A549 (cell line): ENCODE measurements around the gene AAK1. TPM values are rescaled to one million over a fixed set of nuclear protein-coding genes. Genes with fewer than 3 reads are reported as not detected.

Source experiments
- ATAC-seq, 2 experiments: fragments of 200-7000 bp in 1 of 2; fragments of >200 bp in 1 of 2; cut with Nextera tagmentation in 1 of 2; cut with Tn5 transposase in 1 of 2; 3 replicates each; pipeline versions ENCODE4 v1.8.0 to v1.9.1; 2018 to 2020; ENCODE audit warnings: mild to moderate bottlenecking in 1 of 2, moderate library complexity in 1 of 2
- CTCF ChIA-PET: fragments of 300-600 bp; sonication (Branson Sonifier 250); formaldehyde crosslinking; extraction: SDS; loops from one replicate; lab custom pipeline; 2021; ENCODE audit warnings: antibody characterized with exemption, inconsistent platforms; lab: Yijun Ruan, JAX
- POLR2A ChIA-PET: fragments of 350-600 bp; formaldehyde crosslinking; extraction: SDS; loops from one replicate; lab custom pipeline; 2021; ENCODE audit warnings: antibody characterized with exemption, inconsistent platforms; lab: Yijun Ruan, JAX
- DNase-seq, 2 experiments: peaks; one replicate each; pipeline versions ENCODE4 v3.0.0 to v3.0.0-alpha.2; 2011 to 2016; ENCODE audit warnings: low read depth in 1 of 2, low spot score in 1 of 2
- FAIRE-seq: peaks from 2 replicates; lab custom pipeline; 2011; peaks lifted over from hg19 to GRCh38; lab: Jason Lieb, UNC
- H3K27ac ChIP-seq, 2 experiments: fragments of >200 bp; sonication (Bioruptor Twin); formaldehyde crosslinking; 3 replicates each; pipeline ENCODE4 v1.5.1; 2016 to 2017
- H3K4me1 ChIP-seq: fragments of >200 bp; sonication (Bioruptor Twin); formaldehyde crosslinking; 3 replicates; pipeline ENCODE4 v1.6.1; 2016
- H3K4me2 ChIP-seq: fragments of >200 bp; sonication (Bioruptor Twin); formaldehyde crosslinking; 3 replicates; pipeline ENCODE4 v1.6.1; 2016
- H3K4me3 ChIP-seq: fragments of >200 bp; sonication (Bioruptor Twin); formaldehyde crosslinking; 3 replicates; pipeline ENCODE4 v1.5.1; 2016
- H3K9me3 ChIP-seq: fragments of >200 bp; sonication (Bioruptor Twin); formaldehyde crosslinking; 3 replicates; pipeline ENCODE4 v1.6.1; 2016
- BCL3 ChIP-seq: fragments of >200 bp; sonication (Bioruptor Twin); formaldehyde crosslinking; IDR thresholded peaks from 3 replicates; pipeline ENCODE4 v1.6.1; 2016
- BHLHE40 ChIP-seq: IDR thresholded peaks from 2 replicates; pipeline ENCODE4 v1.6.1; 2012; ENCODE audit warnings: low read depth, low read length, inconsistent platforms
- CBX2 ChIP-seq: fragments of 200-600 bp; sonication (generic); IDR thresholded peaks from 2 replicates; pipeline ENCODE4 v1.6.1; 2016; ENCODE audit warnings: low read depth, mild to moderate bottlenecking, borderline replicate concordance
- CEBPB ChIP-seq, 2 experiments: fragments of >200 bp in 1 of 2; sonication (Bioruptor Twin) in 1 of 2; formaldehyde crosslinking in 1 of 2; IDR thresholded peaks; 2 replicates each; pipeline ENCODE4 v1.6.1; 2012 to 2016
- CTCF ChIP-seq: fragments of >200 bp; sonication (Bioruptor Twin); formaldehyde crosslinking; IDR thresholded peaks from 3 replicates; pipeline ENCODE4 v1.5.1; 2016
- E2F6 ChIP-seq: IDR thresholded peaks from 2 replicates; pipeline ENCODE4 v1.6.1; 2012; ENCODE audit warnings: low read depth, borderline replicate concordance
- EHMT2 ChIP-seq: fragments of 200-600 bp; sonication (generic); IDR thresholded peaks from 2 replicates; pipeline ENCODE4 v1.6.1; 2016; ENCODE audit warnings: antibody characterized with exemption, low read depth, mild to moderate bottlenecking, moderate library complexity
- EP300 ChIP-seq, 2 experiments: fragments of >200 bp; sonication (Bioruptor Twin); formaldehyde crosslinking; IDR thresholded peaks; 2 replicates in 1 of 2; 3 replicates in 1 of 2; pipeline ENCODE4 v1.6.1; 2016 to 2017
- ESRRA ChIP-seq: fragments of 150-350 bp; IDR thresholded peaks from 2 replicates; pipeline ENCODE4 v1.6.1; 2014; ENCODE audit warnings: mild to moderate bottlenecking, low read length, borderline replicate concordance
- HEYL ChIP-seq: fragments of 250-450 bp; sonication (Bioruptor Pico); IDR thresholded peaks from 2 replicates; pipeline ENCODE4 v1.8.0; 2021; ENCODE audit warnings: mild to moderate bottlenecking, moderate library complexity
- HMGXB4 ChIP-seq: fragments of 250-450 bp; sonication (Bioruptor Pico); IDR thresholded peaks from 2 replicates; pipeline ENCODE4 v1.5.0; 2021; ENCODE audit warnings: mild to moderate bottlenecking, moderate library complexity, borderline replicate concordance
- HOXB5 ChIP-seq: fragments of 250-450 bp; sonication (Bioruptor Pico); IDR thresholded peaks from 2 replicates; pipeline ENCODE4 v1.5.0; 2020; ENCODE audit warnings: mild to moderate bottlenecking, moderate library complexity
- JUN ChIP-seq, 2 experiments: fragments of >200 bp; sonication (Bioruptor Twin); formaldehyde crosslinking; IDR thresholded peaks; 2 replicates in 1 of 2; 3 replicates in 1 of 2; pipeline ENCODE4 v1.6.1; 2016 to 2017
- MAFK ChIP-seq: fragments of 450-650 bp; IDR thresholded peaks from 2 replicates; pipeline ENCODE4 v1.6.1; 2014; ENCODE audit not compliant: partially characterized antibody
- MAZ ChIP-seq: fragments of 150-350 bp; IDR thresholded peaks from 2 replicates; pipeline ENCODE4 v1.6.1; 2014; ENCODE audit warnings: antibody characterized with exemption, low read depth, low read length, borderline replicate concordance
- NFE2L2 ChIP-seq: fragments of 150-350 bp; conservative IDR thresholded peaks from 2 replicates; pipeline ENCODE4 v1.6.1; 2014; ENCODE audit warnings: low read length
- NR3C1 ChIP-seq: fragments of >200 bp; sonication (Bioruptor Twin); formaldehyde crosslinking; IDR thresholded peaks from 3 replicates; pipeline ENCODE4 v1.6.1; 2017
- SMC3 ChIP-seq: fragments of >200 bp; sonication (Bioruptor Twin); formaldehyde crosslinking; IDR thresholded peaks from 3 replicates; pipeline ENCODE4 v1.6.1; 2018; ENCODE audit warnings: inconsistent platforms
- ZFP36 ChIP-seq: fragments of 450-650 bp; IDR thresholded peaks from 2 replicates; pipeline ENCODE4 v1.6.1; 2014; ENCODE audit warnings: borderline replicate concordance; ENCODE audit not compliant: partially characterized antibody
- WGBS: methylation state at CpG from one replicate; pipeline ENCODE4 v1.1.6; 2017; ENCODE audit errors: missing lambda C conversion rate; 5-methylcytosine and 5-hydroxymethylcytosine counted together
- polyA plus RNA-seq, 4 experiments: library from polyadenylated mRNA; depleted of rRNA in 3 of 4; stranded (reverse); fragments of >200 nt; fragmentation: RNase III in 1 of 4; extraction: RNeasy Plus Mini Kit Qiagen cat#74134 plus additional on column Dnase treatment in 1 of 4; gene quantifications; 2 replicates in 3 of 4; 3 replicates in 1 of 4; pipeline ENCODE4 v1.2.3, GENCODE V29; 2011 to 2017

Gene AAK1
- polyA plus RNA-seq, 2 of the 4 experiments (the other 2 are of a cell fraction) = 15.9 to 25.7 TPM

GRCh38 chr2:69615969-69616368 lies 27.6 kb downstream of the AAK1 start:
- Histone ChIP-seq H3K4me2 (no peak overlapping the region), H3K27ac (no peak overlapping the region), H3K4me1 (peaks cover 19% of the 10 kb centered on the region), H3K9me3 (no peaks in the 10 kb centered on the region), H3K4me3 (no peak overlapping the region)
- CTCF ChIA-PET = interaction anchor here (0.8 to 2.7 kb wide), 4 partner anchors 10 to 55 kb away, joined by 3 to 10 read pairs (median 5); no protein-coding TSS in a partner anchor
- POLR2A ChIA-PET = no interaction called here
- no peak for ATAC-seq
- no peak for DNase-seq
- WGBS = 97% methylated on average over 4 of the region's 4 CpGs
- FAIRE-seq = no peak
- TF ChIP-seq HEYL (CRISPR knock-in tag) (no peak), BCL3 (no peak), CBX2 (no peak), EP300 (IDR thresholded peaks at IDR 0.05) (no peak), E2F6 (no peak), MAFK (no peak), BHLHE40 (no peak), MAZ (no peak), ZFP36 (no peak), ESRRA (no peak), NFE2L2 (no peak), CEBPB (IDR thresholded peaks at IDR 0.05) (no peak), HMGXB4 (CRISPR knock-in tag) (no peak)
- TF ChIP-seq, all 56 proteins: peak for 0

GRCh38 chr2:69615078-69615625 lies 28.4 kb downstream of the AAK1 start:
- DNase-seq (no peak), FAIRE-seq (no peak), ATAC-seq (peak in 1 of 2 experiments; percentile 40; a peak in 2 of 6 replicates)
- WGBS = 82% methylated on average over 7 of the region's 7 CpGs
- no peak overlapping the region for H3K27ac ChIP-seq
- H3K4me3 ChIP-seq = no peak overlapping the region
- H3K4me2 ChIP-seq = no peak overlapping the region
- peaks cover 19% of the 10 kb centered on the region for H3K4me1 ChIP-seq
- peaks cover 5% of the 10 kb centered on the region; the same call in 2 of the 3 replicates for H3K9me3 ChIP-seq
- no peak for TF ChIP-seq HOXB5 (CRISPR knock-in tag)
- TF ChIP-seq EHMT2 = 0 out of 2 replicates have a peak, but pooled peaks have one; percentile 17
- no peak for TF ChIP-seq JUN (IDR thresholded peaks at IDR 0.05)
- TF ChIP-seq NR3C1 = no peak
- CTCF ChIA-PET = interaction anchor here (1.6 to 2.7 kb wide), 3 partner anchors 13 to 55 kb away, joined by 5 to 10 read pairs (median 5); no protein-coding TSS in a partner anchor
- POLR2A ChIA-PET = no interaction called here

GRCh38 chr2:69612707-69613106 lies 30.8 kb downstream of the AAK1 start:
- no peak for ATAC-seq
- CTCF ChIA-PET = interaction anchor here (1.1 to 1.3 kb wide), 4 partner anchors 10 to 112 kb away, joined by 3 to 7 read pairs (median 3); no protein-coding TSS in a partner anchor

More at GRCh38 chr2:69612707-69613106, 30.8 kb downstream of the AAK1 start:
- Histone ChIP-seq H3K9me3 (peaks cover 8% of the 10 kb centered on the region; the same call in 2 of the 3 replicates), H3K27ac (no peak overlapping the region), H3K4me3 (no peak overlapping the region), H3K4me2 (no peak overlapping the region), H3K4me1 (peaks cover 15% of the 10 kb centered on the region)
- POLR2A ChIA-PET = no interaction called here
- FAIRE-seq (no peak), DNase-seq (no peak)
- TF ChIP-seq BCL3 (no peak), SMC3 (no peak), MAFK (peak; percentile 70), NFE2L2 (no peak), CTCF (no peak)
